Activated T-cell treated with anti-CD3 and anti-CD28 coated beads, Interleukin-2, amount 50 U/mL, for 24 hours (primary cell): ENCODE data around the gene SMIM10.
"Not testable (repeated sequence)": the region's sequence is repeated elsewhere in the genome, so short reads cannot be mapped to it uniquely, and the experiment has no call there.

ENCODE experiments used
- DNase-seq: peaks from one replicate; pipeline ENCODE4 v3.0.0-alpha.2; 2020
- H3K27ac Mint-ChIP-seq: 2 replicates; pipeline ENCODE4 v1.8.0; 2020; ENCODE audit warnings: mild to moderate bottlenecking, mixed read lengths
- H3K27me3 Mint-ChIP-seq: 2 replicates; pipeline ENCODE4 v1.8.0; 2020; ENCODE audit warnings: mixed read lengths
- H3K36me3 Mint-ChIP-seq: 2 replicates; pipeline ENCODE4 v1.8.0; 2020; ENCODE audit warnings: low read depth, mixed read lengths
- H3K4me1 Mint-ChIP-seq: 2 replicates; pipeline ENCODE4 v1.8.0; 2020; ENCODE audit warnings: low read depth, mixed read lengths
- H3K4me3 Mint-ChIP-seq: 2 replicates; pipeline ENCODE4 v1.8.0; 2020; ENCODE audit warnings: mild to moderate bottlenecking, moderate library complexity, mixed read lengths
- H3K9me3 Mint-ChIP-seq: 2 replicates; pipeline ENCODE4 v1.8.0; 2020; ENCODE audit warnings: mixed read lengths

SMIM10 gene

GRCh38 chrX:134998246-134998645, 7.5 kb downstream of the SMIM10 start:
- no peak for DNase-seq
- no peaks in the 10 kb centered on the region for H3K4me1 Mint-ChIP-seq
- no peak overlapping the region for H3K4me3 Mint-ChIP-seq
- no peaks in the 10 kb centered on the region for H3K9me3 Mint-ChIP-seq
- H3K27ac Mint-ChIP-seq: no peak overlapping the region
- peaks cover 31% of the 10 kb centered on the region for H3K27me3 Mint-ChIP-seq
- no peaks in the 10 kb centered on the region for H3K36me3 Mint-ChIP-seq

- no peak for DNase-seq
Observed at GRCh38 chrX:134999469-134999868, 8.7 kb downstream of the SMIM10 start.

GRCh38 chrX:135000516-135000915, 9.7 kb downstream of the SMIM10 start:
- Mint-ChIP-seq H3K27me3 (peaks cover 39% of the 10 kb centered on the region), H3K4me3 (no peak overlapping the region), H3K27ac (no peak overlapping the region), H3K36me3 (no peaks in the 10 kb centered on the region), H3K9me3 (no peaks in the 10 kb centered on the region), H3K4me1 (peaks cover 12% of the 10 kb centered on the region)
- no peak for DNase-seq

More at GRCh38 chrX:134999469-134999868, 8.7 kb downstream of the SMIM10 start:
- no peak overlapping the region for H3K4me3 Mint-ChIP-seq
- no peaks in the 10 kb centered on the region for H3K36me3 Mint-ChIP-seq
- H3K9me3 Mint-ChIP-seq: no peaks in the 10 kb centered on the region
- H3K27me3 Mint-ChIP-seq: peaks cover 36% of the 10 kb centered on the region
- peaks cover 9% of the 10 kb centered on the region for H3K4me1 Mint-ChIP-seq
- no peak overlapping the region for H3K27ac Mint-ChIP-seq

- peaks cover 32% of the 10 kb centered on the region for H3K27me3 Mint-ChIP-seq
- peak overlapping the region; percentile 58 for H3K27ac Mint-ChIP-seq
- no peaks in the 10 kb centered on the region for H3K9me3 Mint-ChIP-seq
- H3K4me1 Mint-ChIP-seq: peaks cover 12% of the 10 kb centered on the region
- peak; percentile 95 for DNase-seq
- H3K4me3 Mint-ChIP-seq: peak overlapping the region; percentile 77
- H3K36me3 Mint-ChIP-seq: no peaks in the 10 kb centered on the region
Observed at GRCh38 chrX:135003876-135004623, 13.3 kb downstream of the SMIM10 start.

- H3K36me3 Mint-ChIP-seq: no peaks in the 10 kb centered on the region
- H3K27me3 Mint-ChIP-seq: peaks cover 31% of the 10 kb centered on the region
- H3K4me1 Mint-ChIP-seq: peaks cover 12% of the 10 kb centered on the region
- no peak for DNase-seq
- no peak overlapping the region for H3K27ac Mint-ChIP-seq
- H3K9me3 Mint-ChIP-seq: no peaks in the 10 kb centered on the region
- H3K4me3 Mint-ChIP-seq: no peak overlapping the region
Observed at GRCh38 chrX:135006187-135006586, 15.4 kb downstream of the SMIM10 start.

- no peak overlapping the region for H3K4me3 Mint-ChIP-seq
- peaks cover 6% of the 10 kb centered on the region for H3K4me1 Mint-ChIP-seq
- H3K9me3 Mint-ChIP-seq: no peaks in the 10 kb centered on the region
- H3K27me3 Mint-ChIP-seq: peaks cover 34% of the 10 kb centered on the region
- no peak overlapping the region for H3K27ac Mint-ChIP-seq
- no peaks in the 10 kb centered on the region for H3K36me3 Mint-ChIP-seq
- DNase-seq: no peak
Observed at GRCh38 chrX:135009057-135009610, 18.3 kb downstream of the SMIM10 start.

GRCh38 chrX:135009838-135010237, 19.0 kb downstream of the SMIM10 start:
- Mint-ChIP-seq H3K27ac (no peak overlapping the region), H3K4me3 (no peak overlapping the region), H3K9me3 (no peaks in the 10 kb centered on the region), H3K27me3 (peaks cover 31% of the 10 kb centered on the region), H3K36me3 (no peaks in the 10 kb centered on the region), H3K4me1 (no peaks in the 10 kb centered on the region)
- no peak for DNase-seq

- no peaks in the 10 kb centered on the region for H3K9me3 Mint-ChIP-seq
- no peaks in the 10 kb centered on the region for H3K36me3 Mint-ChIP-seq
- H3K4me3 Mint-ChIP-seq: no peak overlapping the region
- H3K27me3 Mint-ChIP-seq: peaks cover 36% of the 10 kb centered on the region
- H3K27ac Mint-ChIP-seq: no peak overlapping the region
- DNase-seq: no peak
- H3K4me1 Mint-ChIP-seq: no peaks in the 10 kb centered on the region
Observed at GRCh38 chrX:135010921-135011320, 20.1 kb downstream of the SMIM10 start.

GRCh38 chrX:135015523-135016245, 24.9 kb downstream of the SMIM10 start:
- Mint-ChIP-seq H3K36me3 (no peaks in the 10 kb centered on the region), H3K4me3 (no peak overlapping the region), H3K27ac (no peak overlapping the region), H3K9me3 (no peaks in the 10 kb centered on the region), H3K27me3 (peaks cover 56% of the 10 kb centered on the region), H3K4me1 (no peaks in the 10 kb centered on the region)
- no peak for DNase-seq

- Mint-ChIP-seq H3K4me1 (peaks cover 15% of the 10 kb centered on the region), H3K27me3 (peaks cover 82% of the 10 kb centered on the region)
- DNase-seq, H3K9me3 Mint-ChIP-seq, H3K4me3 Mint-ChIP-seq, H3K36me3 Mint-ChIP-seq, H3K27ac Mint-ChIP-seq: not testable (repeated sequence)
Observed at GRCh38 chrX:135019890-135020289, 29.1 kb downstream of the SMIM10 start.

- not testable (repeated sequence) for H3K9me3 Mint-ChIP-seq, H3K4me3 Mint-ChIP-seq, H3K36me3 Mint-ChIP-seq, DNase-seq, H3K27ac Mint-ChIP-seq
- peaks cover 15% of the 10 kb centered on the region for H3K4me1 Mint-ChIP-seq
- H3K27me3 Mint-ChIP-seq: peaks cover 83% of the 10 kb centered on the region
Observed at GRCh38 chrX:135023791-135024190, 33.0 kb downstream of the SMIM10 start.

GRCh38 chrX:135024526-135024925, 33.7 kb downstream of the SMIM10 start:
- Mint-ChIP-seq H3K9me3 (no peaks in the 10 kb centered on the region), H3K27me3 (peaks cover 78% of the 10 kb centered on the region), H3K27ac (no peak overlapping the region), H3K36me3 (no peaks in the 10 kb centered on the region), H3K4me1 (peaks cover 15% of the 10 kb centered on the region), H3K4me3 (no peak overlapping the region)
- DNase-seq: no peak

GRCh38 chrX:135030207-135030963, 39.6 kb downstream of the SMIM10 start:
- H3K36me3 Mint-ChIP-seq: peaks cover 18% of the 10 kb centered on the region
- not testable (repeated sequence) for H3K27ac Mint-ChIP-seq, H3K4me3 Mint-ChIP-seq

More at GRCh38 chrX:135030207-135030963, 39.6 kb downstream of the SMIM10 start:
- not testable (repeated sequence) for DNase-seq, H3K9me3 Mint-ChIP-seq
- H3K4me1 Mint-ChIP-seq: peaks cover 12% of the 10 kb centered on the region
- peaks cover 53% of the 10 kb centered on the region for H3K27me3 Mint-ChIP-seq
